WERI-Rb-1 (cell line): ENCODE results near the gene SEZ6.
A peak's percentile ranks its signal among the peaks of the same experiment; 100 is the strongest.

Experiments used
- DNase-seq: peaks from one replicate; pipeline ENCODE4 v3.0.0-alpha.2; 2020
- H3K27ac ChIP-seq: fragments of 250-450 bp; sonication (Bioruptor Pico); 2 replicates; pipeline ENCODE4 v1.5.1; 2020; ENCODE audit warnings: mild to moderate bottlenecking, moderate library complexity
- H3K27me3 ChIP-seq: fragments of 250-450 bp; sonication (Bioruptor Pico); 2 replicates; pipeline ENCODE4 v1.5.1; 2021; ENCODE audit warnings: mild to moderate bottlenecking, low read depth, moderate library complexity; ENCODE audit not compliant: insufficient read depth, severe bottlenecking
- H3K36me3 ChIP-seq: fragments of 250-450 bp; sonication (Bioruptor Pico); 2 replicates; pipeline ENCODE4 v1.5.1; 2020; ENCODE audit warnings: mild to moderate bottlenecking, moderate library complexity
- H3K4me3 ChIP-seq: 2 replicates; pipeline ENCODE4 v1.5.1; 2011; ENCODE audit warnings: low read depth, mild to moderate bottlenecking, control low read depth, low read length
- H3K9me3 ChIP-seq: fragments of 250-450 bp; sonication (Bioruptor Pico); 2 replicates; pipeline ENCODE4 v1.5.1; 2021; ENCODE audit warnings: mild to moderate bottlenecking, moderate library complexity; ENCODE audit not compliant: severe bottlenecking
- TF ChIP-seq, protein P1 (sequence below): IDR thresholded peaks from 2 replicates; pipeline ENCODE4 v1.5.1; 2011; ENCODE audit warnings: low read depth, mild to moderate bottlenecking, control low read depth, inconsistent platforms, low read length

Gene SEZ6

DNA sequence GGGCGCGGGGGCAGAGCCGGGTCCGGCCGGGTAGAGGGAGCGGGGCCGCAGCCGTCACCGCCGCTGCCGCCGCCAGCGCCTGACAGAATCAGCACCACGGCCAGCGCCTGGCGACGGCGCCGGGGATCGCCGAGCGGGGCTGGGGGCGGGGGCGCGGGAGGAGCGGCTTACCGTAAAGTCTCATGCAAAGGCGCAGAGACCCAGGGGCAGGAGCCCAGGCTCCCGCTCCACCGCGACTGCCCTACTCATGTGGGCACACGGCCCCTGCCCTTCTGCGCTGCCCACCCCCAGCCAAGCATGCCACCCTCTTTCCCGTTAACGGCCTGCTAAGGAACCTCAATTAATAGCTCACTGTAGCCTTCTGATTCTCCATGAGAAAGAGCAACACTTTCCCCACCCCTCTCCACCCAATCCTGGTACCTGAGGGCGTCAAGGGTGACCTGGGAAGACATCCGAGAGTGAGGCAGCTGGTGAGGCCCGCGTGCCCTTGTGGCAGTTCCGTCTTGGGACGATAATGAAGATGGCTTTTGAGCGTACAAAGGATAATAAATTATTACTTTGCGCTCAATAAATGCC is at the start of gene SEZ6:
SEZ6 (minus strand) TSS at position 98 of the 576 bp plus-strand sequence. CDS start 164 bp downstream, outside the sequence.
- no peaks in the 10 kb centered on the region for H3K27me3 ChIP-seq
- peak within 1 kb of the TSS; percentile 88 for H3K27ac ChIP-seq
- no peaks in the 10 kb centered on the region for H3K9me3 ChIP-seq
- TF ChIP-seq, protein P1, sequence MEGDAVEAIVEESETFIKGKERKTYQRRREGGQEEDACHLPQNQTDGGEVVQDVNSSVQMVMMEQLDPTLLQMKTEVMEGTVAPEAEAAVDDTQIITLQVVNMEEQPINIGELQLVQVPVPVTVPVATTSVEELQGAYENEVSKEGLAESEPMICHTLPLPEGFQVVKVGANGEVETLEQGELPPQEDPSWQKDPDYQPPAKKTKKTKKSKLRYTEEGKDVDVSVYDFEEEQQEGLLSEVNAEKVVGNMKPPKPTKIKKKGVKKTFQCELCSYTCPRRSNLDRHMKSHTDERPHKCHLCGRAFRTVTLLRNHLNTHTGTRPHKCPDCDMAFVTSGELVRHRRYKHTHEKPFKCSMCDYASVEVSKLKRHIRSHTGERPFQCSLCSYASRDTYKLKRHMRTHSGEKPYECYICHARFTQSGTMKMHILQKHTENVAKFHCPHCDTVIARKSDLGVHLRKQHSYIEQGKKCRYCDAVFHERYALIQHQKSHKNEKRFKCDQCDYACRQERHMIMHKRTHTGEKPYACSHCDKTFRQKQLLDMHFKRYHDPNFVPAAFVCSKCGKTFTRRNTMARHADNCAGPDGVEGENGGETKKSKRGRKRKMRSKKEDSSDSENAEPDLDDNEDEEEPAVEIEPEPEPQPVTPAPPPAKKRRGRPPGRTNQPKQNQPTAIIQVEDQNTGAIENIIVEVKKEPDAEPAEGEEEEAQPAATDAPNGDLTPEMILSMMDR, result no peak
- peaks cover 11% of the 10 kb centered on the region for H3K36me3 ChIP-seq
- H3K4me3 ChIP-seq, result peak within 1 kb of the TSS; percentile 83
- peak; percentile 87 for DNase-seq

- DNase-seq, result peak; percentile 44
- no peaks in the 10 kb centered on the region for H3K9me3 ChIP-seq
- H3K36me3 ChIP-seq, result no peaks in the 10 kb centered on the region
- 0 out of 2 replicates have a peak overlapping the region, but pooled peaks have one; percentile 29 for H3K27ac ChIP-seq
- no peaks in the 10 kb centered on the region for H3K27me3 ChIP-seq
- H3K4me3 ChIP-seq, result no peak overlapping the region
- TF ChIP-seq, protein P1, result no peak
These were observed 49.0 kb upstream of the SEZ6 start for GRCh38 chr17:29054835-29055234.

DNA sequence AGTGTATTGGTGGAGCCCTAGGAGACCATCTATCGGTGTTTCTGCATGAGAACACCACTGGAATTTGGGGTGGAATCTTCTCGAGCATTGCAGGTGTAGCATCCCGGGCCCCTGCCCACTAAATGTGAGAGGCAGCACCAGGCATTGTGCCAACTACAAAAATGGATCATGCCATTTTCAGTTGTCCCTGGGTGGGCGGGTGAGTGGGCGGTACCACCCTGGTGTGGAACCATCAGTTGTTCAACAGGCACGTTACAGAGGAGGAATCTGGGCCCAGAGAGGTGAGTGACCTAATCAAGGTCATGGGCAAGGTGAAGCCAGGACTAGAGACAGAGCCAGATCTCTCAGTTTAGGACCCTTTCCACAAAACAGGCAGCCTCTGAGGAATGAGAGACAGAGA is 45.9 kb upstream of the SEZ6 start:
- H3K9me3 ChIP-seq, result no peaks in the 10 kb centered on the region
- H3K36me3 ChIP-seq, result no peaks in the 10 kb centered on the region
- TF ChIP-seq, protein P1, result no peak

DNA sequence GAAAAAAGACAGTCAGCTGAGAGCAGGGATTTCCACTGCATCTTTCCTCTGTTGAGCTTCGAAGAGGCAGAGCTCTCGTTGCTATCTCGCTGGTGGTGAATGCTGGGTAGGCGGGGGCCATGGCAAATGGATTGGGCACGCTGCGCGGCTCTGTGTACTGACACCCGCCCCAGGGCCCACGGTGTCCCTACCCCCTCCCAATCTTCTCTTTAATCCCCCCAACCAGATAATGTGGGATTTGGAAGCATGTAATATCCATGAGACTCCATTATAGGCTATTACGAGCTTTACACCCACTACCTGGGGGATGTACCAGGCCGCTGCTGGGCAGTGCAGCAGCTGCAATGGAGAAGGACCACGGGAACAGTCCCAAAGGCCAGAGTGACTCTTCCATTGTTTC is 45.4 kb upstream of the SEZ6 start:
- Histone ChIP-seq H3K27ac (peak overlapping the region; percentile 27), H3K36me3 (no peaks in the 10 kb centered on the region), H3K9me3 (no peaks in the 10 kb centered on the region), H3K27me3 (no peaks in the 10 kb centered on the region), H3K4me3 (no peak overlapping the region)
- DNase-seq, result peak; percentile 74
- TF ChIP-seq, protein P1, result no peak

More for the DNA sequence above, 45.9 kb upstream of the SEZ6 start:
- Histone ChIP-seq H3K4me3 (no peak overlapping the region), H3K27me3 (no peaks in the 10 kb centered on the region), H3K27ac (peak overlapping the region; percentile 27)
- DNase-seq, result no peak

- Histone ChIP-seq H3K27me3 (no peaks in the 10 kb centered on the region), H3K27ac (peak overlapping the region; percentile 26; the same call in 1 of the 2 replicates), H3K9me3 (no peaks in the 10 kb centered on the region), H3K36me3 (no peaks in the 10 kb centered on the region), H3K4me3 (no peak overlapping the region)
- TF ChIP-seq, protein P1, result no peak
- DNase-seq, result peak; percentile 56
These were observed 44.3 kb upstream of the SEZ6 start for GRCh38 chr17:29050176-29050575.
